IPS DF 6.9 (cell line): ENCODE data around the gene OR2T5.
"Not testable (repeated sequence)": the region's sequence is repeated elsewhere in the genome, so short reads cannot be mapped to it uniquely, and the experiment has no call there.

ENCODE experiments used
- DNase-seq: peaks from one replicate; pipeline ENCODE4 v3.0.0-alpha.2; 2013; ENCODE audit warnings: low read depth, low spot score
- H3K27ac ChIP-seq: one replicate; pipeline ENCODE4 v1.5.1; 2013; ENCODE audit warnings: low read length, control low read depth
- H3K27me3 ChIP-seq: 2 replicates; pipeline ENCODE4 v1.6.1; 2013; ENCODE audit warnings: mild to moderate bottlenecking, low read length; ENCODE audit not compliant: control insufficient read depth, insufficient read depth
- H3K36me3 ChIP-seq: 2 replicates; pipeline ENCODE4 v1.6.1; 2013; ENCODE audit warnings: low read length; ENCODE audit not compliant: control insufficient read depth, insufficient read depth
- H3K4me1 ChIP-seq: 2 replicates; pipeline ENCODE4 v1.6.1; 2013; ENCODE audit warnings: low read length; ENCODE audit not compliant: control insufficient read depth, insufficient read depth
- H3K4me3 ChIP-seq: 2 replicates; pipeline ENCODE4 v1.5.1; 2013; ENCODE audit warnings: mild to moderate bottlenecking, low read length
- H3K9me3 ChIP-seq: 2 replicates; pipeline ENCODE4 v1.6.1; 2013; ENCODE audit warnings: low read length, inconsistent platforms; ENCODE audit not compliant: control insufficient read depth, insufficient read depth
- WGBS: extraction: QIAGEN DNeasy Blood & Tissue Kit; methylation state at CpG from one replicate; pipeline ENCODE4 v1.1.7; 2013; ENCODE audit warnings: mixed read lengths, missing lambda C conversion rate; ENCODE audit not compliant: insufficient read length, insufficient coverage; 5-methylcytosine and 5-hydroxymethylcytosine counted together

OR2T5 gene, protein sequence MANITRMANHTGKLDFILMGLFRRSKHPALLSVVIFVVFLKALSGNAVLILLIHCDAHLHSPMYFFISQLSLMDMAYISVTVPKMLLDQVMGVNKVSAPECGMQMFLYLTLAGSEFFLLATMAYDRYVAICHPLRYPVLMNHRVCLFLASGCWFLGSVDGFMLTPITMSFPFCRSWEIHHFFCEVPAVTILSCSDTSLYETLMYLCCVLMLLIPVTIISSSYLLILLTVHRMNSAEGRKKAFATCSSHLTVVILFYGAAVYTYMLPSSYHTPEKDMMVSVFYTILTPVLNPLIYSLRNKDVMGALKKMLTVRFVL

GRCh38 chr1:248488289-248488688, at the start of gene OR2T5:
Gene OR2T5, plus strand, starts transcription at chr1:248488589. Its CDS starts 0 bp downstream, at chr1:248488589.
- not testable (repeated sequence) for H3K27ac ChIP-seq, H3K27me3 ChIP-seq, H3K9me3 ChIP-seq, H3K4me3 ChIP-seq, H3K36me3 ChIP-seq, H3K4me1 ChIP-seq, DNase-seq
- no CpG with 5 or more reads among the region's 6 CpGs for WGBS

DNA sequence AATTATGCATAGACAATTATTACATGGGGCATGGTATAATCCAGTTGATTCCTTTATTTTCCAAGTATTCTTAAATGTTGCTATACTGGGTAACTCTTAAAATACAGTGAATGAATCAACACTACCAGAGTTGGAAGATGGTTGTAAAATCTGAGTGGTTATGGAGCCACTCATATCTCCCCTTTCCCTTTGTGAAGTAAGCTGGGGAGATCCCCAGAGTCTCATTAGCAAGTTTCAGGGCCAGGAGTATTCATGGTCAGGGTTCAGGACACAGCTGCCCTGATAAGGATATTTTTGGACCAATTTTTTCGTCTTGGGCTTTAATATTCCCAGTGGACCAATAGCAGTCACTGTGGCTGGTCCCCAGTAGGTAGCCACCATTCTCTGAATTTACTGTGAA, 49.7 kb upstream of the OR2T5 start:
- H3K27me3 ChIP-seq, H3K9me3 ChIP-seq, H3K36me3 ChIP-seq, H3K4me1 ChIP-seq, H3K27ac ChIP-seq, H3K4me3 ChIP-seq, DNase-seq: not testable (repeated sequence)
- no CpG with 5 or more reads among the region's 1 CpG for WGBS

- WGBS, result no CpG with 5 or more reads among the region's 5 CpGs
- not testable (repeated sequence) for DNase-seq, H3K27ac ChIP-seq, H3K4me3 ChIP-seq, H3K27me3 ChIP-seq, H3K36me3 ChIP-seq, H3K4me1 ChIP-seq, H3K9me3 ChIP-seq
Observed at GRCh38 chr1:248439283-248439682, 49.1 kb upstream of the OR2T5 start.

- not testable (repeated sequence) for H3K36me3 ChIP-seq, H3K4me3 ChIP-seq, H3K4me1 ChIP-seq, H3K9me3 ChIP-seq, H3K27me3 ChIP-seq, DNase-seq, H3K27ac ChIP-seq
- WGBS, result no CpG with 5 or more reads among the region's 2 CpGs
Observed at GRCh38 chr1:248442500-248443277, 45.7 kb upstream of the OR2T5 start.

DNA sequence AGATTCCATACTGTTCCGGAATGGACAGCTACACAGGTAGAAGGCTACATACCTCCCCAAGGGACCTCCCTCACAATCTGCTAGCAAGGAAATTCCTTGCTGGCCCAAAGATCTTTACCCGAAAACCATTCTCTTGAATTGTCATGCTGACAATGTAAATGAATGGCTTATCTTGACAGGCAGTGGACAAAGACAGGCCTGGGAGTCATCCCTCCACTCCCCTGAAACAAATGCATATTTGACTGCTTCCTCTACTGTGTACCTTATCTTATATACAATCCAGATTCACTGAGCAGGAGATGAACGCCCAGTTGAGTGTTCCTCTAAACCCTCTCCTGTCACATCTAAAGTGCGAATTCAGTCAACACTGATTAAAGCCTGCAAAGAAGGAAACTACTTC, 43.8 kb upstream of the OR2T5 start:
- H3K4me3 ChIP-seq, H3K36me3 ChIP-seq, DNase-seq, H3K9me3 ChIP-seq, H3K27me3 ChIP-seq, H3K4me1 ChIP-seq, H3K27ac ChIP-seq: not testable (repeated sequence)
- WGBS, result no CpG with 5 or more reads among the region's 4 CpGs

DNA sequence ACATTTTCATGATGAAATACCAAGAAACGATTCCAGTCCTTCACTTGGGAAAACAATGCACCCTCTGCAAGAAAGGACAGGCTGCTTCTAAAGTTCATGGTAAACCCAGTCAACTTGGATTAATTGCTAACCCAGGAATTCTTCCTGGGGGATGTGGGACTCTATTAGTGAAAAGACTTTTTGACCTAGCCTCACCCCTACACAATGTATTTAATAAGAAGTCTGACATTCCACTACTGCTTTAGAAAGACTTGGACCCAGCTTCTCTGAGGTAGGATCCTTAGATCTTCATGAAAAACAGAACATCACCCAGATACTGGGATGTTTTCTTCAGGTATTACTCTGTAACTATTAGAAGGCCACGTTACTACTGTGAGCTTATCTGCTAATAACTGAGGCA, 43.0 kb upstream of the OR2T5 start, which contains the start of gene OR2T2:
TSS of gene OR2T2 (plus strand) at position 239 of the 400 bp plus-strand sequence. CDS start 7,161 bp downstream, outside the sequence.
- H3K9me3 ChIP-seq, H3K27ac ChIP-seq, H3K36me3 ChIP-seq, DNase-seq, H3K27me3 ChIP-seq, H3K4me3 ChIP-seq, H3K4me1 ChIP-seq: not testable (repeated sequence)
- WGBS, result no CpG with 5 or more reads among the region's 2 CpGs

DNA sequence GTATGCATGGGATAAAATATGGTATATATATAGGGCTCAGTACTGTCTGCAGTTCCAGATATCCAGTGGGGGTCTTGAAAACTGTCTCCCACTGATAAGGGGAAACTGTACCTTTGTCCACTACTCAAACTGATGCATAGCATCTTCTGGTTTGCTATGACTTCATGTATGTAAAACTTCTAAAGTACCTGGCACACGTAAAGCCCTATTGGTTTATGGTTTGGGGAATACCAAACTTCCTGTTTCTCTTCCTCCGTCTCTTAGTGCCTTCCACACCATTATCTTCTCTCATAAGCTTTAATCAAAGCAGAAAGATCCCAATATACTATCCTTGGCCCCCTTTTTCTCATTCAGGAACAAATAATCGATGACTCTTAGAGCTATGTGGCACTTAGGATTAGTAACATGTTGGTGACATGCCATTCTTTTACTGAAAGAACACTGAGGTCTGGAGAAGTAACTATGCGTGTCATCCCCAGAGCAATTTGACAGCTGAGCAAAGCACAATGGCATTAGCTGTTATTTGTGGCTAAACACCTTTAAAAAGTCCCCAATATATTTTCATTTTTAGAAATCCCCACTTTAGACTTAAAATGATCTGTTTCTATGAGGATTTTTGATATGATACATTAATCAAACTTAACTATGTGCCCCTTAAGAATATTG, 39.8 kb upstream of the OR2T5 start:
- H3K4me1 ChIP-seq, H3K4me3 ChIP-seq, H3K9me3 ChIP-seq, DNase-seq, H3K36me3 ChIP-seq, H3K27ac ChIP-seq, H3K27me3 ChIP-seq: not testable (repeated sequence)
- no CpG with 5 or more reads among the region's 4 CpGs for WGBS

GRCh38 chr1:248449821-248450465, 38.4 kb upstream of the OR2T5 start:
- H3K4me1 ChIP-seq, H3K36me3 ChIP-seq, H3K27me3 ChIP-seq, H3K27ac ChIP-seq, DNase-seq, H3K4me3 ChIP-seq, H3K9me3 ChIP-seq: not testable (repeated sequence)
- WGBS, result no CpG with 5 or more reads among the region's 6 CpGs

- H3K27me3 ChIP-seq, H3K4me1 ChIP-seq, H3K36me3 ChIP-seq, H3K9me3 ChIP-seq, H3K27ac ChIP-seq, H3K4me3 ChIP-seq, DNase-seq: not testable (repeated sequence)
- no CpG with 5 or more reads among the region's 5 CpGs for WGBS
Observed at GRCh38 chr1:248450466-248451145, 37.8 kb upstream of the OR2T5 start.

GRCh38 chr1:248453619-248454018, 34.8 kb upstream of the OR2T5 start:
- H3K27ac ChIP-seq, H3K9me3 ChIP-seq, H3K4me1 ChIP-seq, H3K4me3 ChIP-seq, H3K27me3 ChIP-seq, H3K36me3 ChIP-seq, DNase-seq: not testable (repeated sequence)
- no CpG with 5 or more reads among the region's 7 CpGs for WGBS
